Rectal smooth muscle tissue (tissue), 1 donor: Measurements from ENCODE around the gene IL36B.
"Not testable (repeated sequence)": the region's sequence is repeated elsewhere in the genome, so short reads cannot be mapped to it uniquely, and the experiment has no call there.

ENCODE experiments used
- H3K27ac ChIP-seq: one replicate; pipeline ENCODE4 v1.7.0; 2013; ENCODE audit warnings: low read depth, low read length, inconsistent platforms
- H3K27me3 ChIP-seq: one replicate; pipeline ENCODE4 v1.7.0; 2013; ENCODE audit warnings: low read length; ENCODE audit not compliant: control insufficient read depth, insufficient read depth
- H3K36me3 ChIP-seq: one replicate; pipeline ENCODE4 v1.7.0; 2013; ENCODE audit warnings: low read length; ENCODE audit not compliant: control insufficient read depth, insufficient read depth
- H3K4me1 ChIP-seq: one replicate; pipeline ENCODE4 v1.7.0; 2013; ENCODE audit warnings: low read length; ENCODE audit not compliant: control insufficient read depth, insufficient read depth
- H3K4me3 ChIP-seq: one replicate; pipeline ENCODE4 v1.7.0; 2013; ENCODE audit warnings: low read length
- H3K9ac ChIP-seq: one replicate; pipeline ENCODE4 v1.7.0; 2013; ENCODE audit warnings: low read length

The IL36B gene

GRCh38 chr2:113052396-113052917 is at the start of gene IL36B:
Gene IL36B, minus strand, starts transcription at chr2:113052867.
- H3K4me1 ChIP-seq, result no peaks in the 10 kb centered on the region
- H3K9ac ChIP-seq, result no peak within 1 kb of the TSS
- no peak within 1 kb of the TSS for H3K27ac ChIP-seq

DNA sequence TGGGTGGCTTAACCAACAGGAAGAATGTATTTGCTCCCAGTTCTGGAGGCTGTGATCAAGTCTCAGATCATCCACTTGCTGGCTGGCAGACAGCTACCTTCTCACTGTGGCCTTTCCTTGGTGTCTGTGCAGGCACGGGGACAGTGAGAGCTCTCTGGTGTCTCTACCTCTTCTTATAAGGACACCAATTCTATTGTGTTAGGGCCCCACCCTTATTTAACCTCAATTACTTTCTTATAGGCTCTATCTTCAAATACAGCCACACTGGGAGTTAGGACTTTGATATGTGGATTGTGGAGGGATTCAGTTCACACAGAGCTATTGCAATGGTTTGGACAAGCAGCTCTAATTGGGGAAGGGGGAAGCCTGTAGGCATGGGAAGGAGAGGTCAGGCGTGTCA is 49.5 kb upstream of the IL36B start:
- H3K4me3 ChIP-seq, result no peak overlapping the region
- no peaks in the 10 kb centered on the region for H3K4me1 ChIP-seq
- no peaks in the 10 kb centered on the region for H3K36me3 ChIP-seq
- H3K9ac ChIP-seq, result no peak overlapping the region
- no peak overlapping the region for H3K27ac ChIP-seq
- no peaks in the 10 kb centered on the region for H3K27me3 ChIP-seq

More at GRCh38 chr2:113052396-113052917, at the start of gene IL36B:
- Histone ChIP-seq H3K4me3 (no peak within 1 kb of the TSS), H3K36me3 (no peaks in the 10 kb centered on the region), H3K27me3 (no peaks in the 10 kb centered on the region)

DNA sequence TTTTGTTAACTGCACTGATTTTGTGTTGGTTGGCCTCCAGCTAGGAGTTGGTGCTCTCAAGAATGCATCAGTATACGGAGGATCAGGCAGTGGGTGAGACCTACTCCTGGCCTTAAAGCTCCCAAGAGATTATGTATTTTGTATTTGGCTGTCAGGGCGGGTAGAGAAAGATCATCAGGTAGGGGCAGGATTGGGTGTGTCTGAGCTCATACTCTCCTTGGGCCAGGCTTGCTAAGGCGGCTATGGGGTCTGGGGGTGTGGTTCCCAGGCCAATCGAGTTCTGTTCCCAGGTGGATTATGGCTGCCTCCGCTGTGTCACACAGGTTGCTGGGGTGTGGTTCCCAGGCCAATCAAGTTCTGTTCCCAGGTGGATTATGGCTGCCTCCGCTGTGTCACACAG is 45.9 kb upstream of the IL36B start:
- no peaks in the 10 kb centered on the region for H3K4me1 ChIP-seq
- no peak overlapping the region for H3K27ac ChIP-seq
- no peak overlapping the region for H3K9ac ChIP-seq
- H3K4me3 ChIP-seq, result no peak overlapping the region
- H3K36me3 ChIP-seq, result no peaks in the 10 kb centered on the region
- H3K27me3 ChIP-seq, result no peaks in the 10 kb centered on the region

DNA sequence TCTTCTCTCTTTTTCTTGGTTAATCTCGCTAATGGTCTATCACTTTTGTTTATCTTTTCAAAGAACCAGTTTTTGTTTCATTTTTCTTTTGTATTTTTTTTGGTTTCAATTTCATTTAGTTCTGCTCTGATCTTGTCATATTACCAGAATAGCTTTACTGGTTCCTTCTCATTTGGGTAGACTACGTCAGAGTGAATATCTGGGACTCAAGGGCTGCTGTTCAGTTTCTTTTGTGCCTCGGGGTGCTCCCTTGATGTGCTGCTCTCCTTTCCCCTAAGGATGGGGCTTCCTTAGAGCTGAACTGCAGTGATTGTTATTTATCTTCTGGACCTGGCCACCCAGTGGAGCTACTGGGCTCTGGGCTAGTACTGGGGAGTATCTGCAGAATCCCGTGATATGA is 45.4 kb upstream of the IL36B start:
- Histone ChIP-seq H3K4me3 (no peak overlapping the region), H3K27me3 (no peaks in the 10 kb centered on the region), H3K36me3 (no peaks in the 10 kb centered on the region), H3K27ac (no peak overlapping the region), H3K4me1 (no peaks in the 10 kb centered on the region), H3K9ac (no peak overlapping the region)

DNA sequence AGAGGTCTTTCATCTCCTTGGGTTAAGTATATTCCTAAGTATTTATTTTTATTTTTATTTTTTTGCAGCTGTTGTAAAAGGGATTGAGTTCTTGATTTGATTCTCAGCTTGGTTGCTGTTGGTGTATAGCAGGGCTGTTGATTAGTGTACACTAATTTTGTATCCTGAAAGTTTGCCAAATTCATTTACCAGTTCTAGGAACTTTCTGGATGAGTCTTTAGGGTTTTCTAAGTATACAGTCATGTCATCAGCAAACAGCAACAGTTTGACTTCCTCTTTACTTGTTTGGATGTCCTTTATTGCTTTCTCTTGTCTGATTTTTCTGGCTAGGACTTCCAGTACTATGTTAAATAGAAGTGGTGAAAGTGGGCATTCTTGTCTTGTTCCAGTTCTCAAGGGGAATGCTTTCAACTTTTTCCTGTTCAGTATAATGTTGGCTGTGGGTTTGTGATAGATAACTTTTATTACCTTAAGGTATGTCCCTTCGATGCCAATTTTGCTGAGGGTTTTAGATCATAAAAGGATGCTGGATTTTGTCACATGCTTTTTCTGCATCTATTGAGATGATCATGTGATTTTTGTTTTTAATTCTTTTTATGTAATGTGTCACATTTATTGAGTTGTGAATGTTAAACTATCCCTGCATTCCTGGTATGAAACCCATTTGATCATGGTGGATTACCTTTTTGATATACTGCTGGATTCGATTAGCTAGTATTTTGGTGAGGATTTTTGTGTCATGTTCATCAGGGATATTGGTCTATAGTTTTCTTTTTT is 44.4 kb upstream of the IL36B start:
- not testable (repeated sequence) for H3K4me1 ChIP-seq, H3K4me3 ChIP-seq, H3K27ac ChIP-seq, H3K36me3 ChIP-seq, H3K9ac ChIP-seq, H3K27me3 ChIP-seq

GRCh38 chr2:113096306-113096705 is 43.6 kb upstream of the IL36B start:
- not testable (repeated sequence) for H3K4me3 ChIP-seq, H3K27ac ChIP-seq, H3K27me3 ChIP-seq, H3K36me3 ChIP-seq, H3K4me1 ChIP-seq, H3K9ac ChIP-seq

GRCh38 chr2:113093613-113093977 is 40.9 kb upstream of the IL36B start:
- Histone ChIP-seq H3K27ac (no peak overlapping the region), H3K9ac (no peak overlapping the region), H3K4me1 (no peaks in the 10 kb centered on the region), H3K4me3 (no peak overlapping the region), H3K36me3 (no peaks in the 10 kb centered on the region), H3K27me3 (no peaks in the 10 kb centered on the region)

GRCh38 chr2:113092864-113093612 is 40.4 kb upstream of the IL36B start:
- no peak overlapping the region for H3K4me3 ChIP-seq
- H3K4me1 ChIP-seq, result no peaks in the 10 kb centered on the region
- no peaks in the 10 kb centered on the region for H3K27me3 ChIP-seq
- no peak overlapping the region for H3K27ac ChIP-seq
- no peaks in the 10 kb centered on the region for H3K36me3 ChIP-seq
- H3K9ac ChIP-seq, result no peak overlapping the region

- H3K4me3 ChIP-seq, result no peak overlapping the region
- H3K36me3 ChIP-seq, result no peaks in the 10 kb centered on the region
- no peaks in the 10 kb centered on the region for H3K27me3 ChIP-seq
- no peak overlapping the region for H3K9ac ChIP-seq
- no peak overlapping the region for H3K27ac ChIP-seq
- no peaks in the 10 kb centered on the region for H3K4me1 ChIP-seq
Measured at GRCh38 chr2:113091231-113091896, 38.7 kb upstream of the IL36B start.

DNA sequence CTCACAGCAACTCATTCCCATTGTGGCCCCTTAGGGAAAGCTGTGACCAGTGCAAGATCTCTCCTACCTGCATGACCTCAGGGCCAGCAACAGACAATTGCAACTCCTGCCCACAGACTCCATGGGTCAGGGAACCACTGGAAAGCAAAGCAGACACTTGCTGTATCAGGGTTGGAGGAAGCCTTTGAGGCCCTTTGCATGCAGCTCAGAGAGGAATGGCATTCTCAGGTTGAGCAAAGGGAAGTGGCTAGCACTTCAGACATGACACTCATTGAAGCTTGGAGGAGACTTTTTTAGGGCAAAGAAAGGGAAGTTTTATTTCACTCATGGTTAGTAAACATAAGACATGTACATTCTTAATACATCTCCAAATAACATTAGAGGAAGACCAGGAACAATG is 37.2 kb upstream of the IL36B start:
- H3K27ac ChIP-seq, result no peak overlapping the region
- H3K4me1 ChIP-seq, result no peaks in the 10 kb centered on the region
- no peaks in the 10 kb centered on the region for H3K36me3 ChIP-seq
- no peaks in the 10 kb centered on the region for H3K27me3 ChIP-seq
- H3K4me3 ChIP-seq, result no peak overlapping the region
- H3K9ac ChIP-seq, result no peak overlapping the region

- H3K4me3 ChIP-seq, result no peak overlapping the region
- no peak overlapping the region for H3K9ac ChIP-seq
- no peaks in the 10 kb centered on the region for H3K36me3 ChIP-seq
- H3K27me3 ChIP-seq, result no peaks in the 10 kb centered on the region
- H3K27ac ChIP-seq, result no peak overlapping the region
- H3K4me1 ChIP-seq, result no peaks in the 10 kb centered on the region
Measured at GRCh38 chr2:113088213-113088992, 35.7 kb upstream of the IL36B start.

DNA sequence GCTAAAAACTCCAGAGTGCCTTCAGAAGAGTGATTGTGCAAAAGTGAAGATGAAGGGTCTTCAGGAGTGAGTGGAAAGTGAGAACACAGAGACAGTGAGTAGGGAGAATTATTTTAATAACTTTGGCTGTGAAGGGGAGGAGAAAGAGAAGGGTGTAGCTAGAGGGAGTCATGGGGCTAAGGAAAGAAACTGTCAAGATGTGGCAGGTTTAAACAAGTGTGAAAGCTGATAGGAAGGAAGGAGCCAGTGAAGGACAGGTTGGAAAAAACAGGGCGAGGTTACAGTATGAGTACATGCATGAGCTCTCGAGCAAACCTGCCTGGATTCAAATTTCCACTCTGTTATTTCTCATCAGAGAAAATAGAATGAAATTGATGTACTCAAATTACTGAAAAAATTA is 32.9 kb upstream of the IL36B start:
- no peaks in the 10 kb centered on the region for H3K36me3 ChIP-seq
- H3K4me3 ChIP-seq, result no peak overlapping the region
- no peak overlapping the region for H3K27ac ChIP-seq
- H3K4me1 ChIP-seq, result no peaks in the 10 kb centered on the region
- H3K27me3 ChIP-seq, result no peaks in the 10 kb centered on the region
- no peak overlapping the region for H3K9ac ChIP-seq
